Endodermal cell (in vitro differentiated cells): ENCODE data around the gene NUP62. TPM values are rescaled to one million over a fixed set of nuclear protein-coding genes. Genes with fewer than 3 reads are reported as not detected.
A peak's percentile ranks its signal among the peaks of the same experiment; 100 is the strongest.

Source experiments
- DNase-seq: peaks from one replicate; pipeline ENCODE4 v3.0.0-alpha.2; 2017
- H3K27ac ChIP-seq: 2 replicates; pipeline ENCODE4 v1.5.1; 2013; ENCODE audit warnings: mild to moderate bottlenecking, low read depth, low read length, moderate library complexity
- H3K27me3 ChIP-seq: 2 replicates; pipeline ENCODE4 v1.6.1; 2013; ENCODE audit warnings: mild to moderate bottlenecking, low read length, moderate library complexity; ENCODE audit not compliant: insufficient read depth, control insufficient read depth, poor library complexity, severe bottlenecking
- H3K36me3 ChIP-seq: 2 replicates; pipeline ENCODE4 v1.7.0; 2013; ENCODE audit warnings: mild to moderate bottlenecking, low read length, moderate library complexity; ENCODE audit not compliant: control insufficient read depth, insufficient read depth
- H3K4me1 ChIP-seq: one replicate; pipeline ENCODE4 v1.7.0; 2013; ENCODE audit warnings: low read length; ENCODE audit not compliant: control insufficient read depth, insufficient read depth
- H3K4me3 ChIP-seq: 2 replicates; pipeline ENCODE4 v1.5.1; 2013; ENCODE audit warnings: mild to moderate bottlenecking, low read length, moderate library complexity
- H3K9ac ChIP-seq: 2 replicates; pipeline ENCODE4 v1.6.1; 2013; ENCODE audit warnings: mild to moderate bottlenecking, low read length, moderate library complexity; ENCODE audit not compliant: poor library complexity, severe bottlenecking; ENCODE audit errors: extremely low read depth
- H3K9me3 ChIP-seq: 2 replicates; pipeline ENCODE4 v1.6.1; 2013; ENCODE audit warnings: mild to moderate bottlenecking, low read length, moderate library complexity; ENCODE audit not compliant: control insufficient read depth
- H3K27ac Mint-ChIP-seq: 2 replicates; pipeline ENCODE4 v1.8.0; 2020; ENCODE audit warnings: mixed read lengths
- H3K27me3 Mint-ChIP-seq: 2 replicates; pipeline ENCODE4 v1.8.0; 2021; ENCODE audit warnings: mild to moderate bottlenecking, mixed read lengths; ENCODE audit not compliant: insufficient read depth
- H3K36me3 Mint-ChIP-seq: 2 replicates; pipeline ENCODE4 v1.8.0; 2020; ENCODE audit warnings: low read depth, mixed read lengths
- H3K4me1 Mint-ChIP-seq: 2 replicates; pipeline ENCODE4 v1.8.0; 2020; ENCODE audit warnings: mixed read lengths
- H3K4me3 Mint-ChIP-seq: 2 replicates; pipeline ENCODE4 v1.8.0; 2020; ENCODE audit warnings: mild to moderate bottlenecking, moderate library complexity, mixed read lengths
- H3K9me3 Mint-ChIP-seq: 2 replicates; pipeline ENCODE4 v1.8.0; 2020; ENCODE audit warnings: mild to moderate bottlenecking, mixed read lengths
- WGBS, 2 experiments: methylation state at CpG; one replicate each; pipeline versions ENCODE4 v1.1.5 to v1.1.7; 2013; ENCODE audit warnings: missing lambda C conversion rate in 2 of 2, mixed read lengths in 1 of 2; ENCODE audit not compliant: insufficient coverage in 1 of 2, insufficient read length in 1 of 2; 5-methylcytosine and 5-hydroxymethylcytosine counted together
- total RNA-seq, 2 donors: library from RNA; stranded (reverse); fragmentation: NEBNext Ultra II Directional in 1 of 2; extraction: Animal tissue kit (Norgen Biotek cat#: 25700) in 1 of 2; gene quantifications; 2 replicates in 1 of 2; 3 replicates in 1 of 2; pipeline ENCODE4 v1.2.1, GENCODE V29; 2021
- TF ChIP-seq, protein P1 (sequence below): fragments of 200-600 bp; sonication (generic); conservative IDR thresholded peaks from 2 replicates; pipeline ENCODE4 v1.5.0; 2021; ENCODE audit warnings: antibody characterized with exemption, mild to moderate bottlenecking

NUP62 gene
- total RNA-seq, 2 donors from 2014 or later, result 84.9 to 96.4 TPM

DNA sequence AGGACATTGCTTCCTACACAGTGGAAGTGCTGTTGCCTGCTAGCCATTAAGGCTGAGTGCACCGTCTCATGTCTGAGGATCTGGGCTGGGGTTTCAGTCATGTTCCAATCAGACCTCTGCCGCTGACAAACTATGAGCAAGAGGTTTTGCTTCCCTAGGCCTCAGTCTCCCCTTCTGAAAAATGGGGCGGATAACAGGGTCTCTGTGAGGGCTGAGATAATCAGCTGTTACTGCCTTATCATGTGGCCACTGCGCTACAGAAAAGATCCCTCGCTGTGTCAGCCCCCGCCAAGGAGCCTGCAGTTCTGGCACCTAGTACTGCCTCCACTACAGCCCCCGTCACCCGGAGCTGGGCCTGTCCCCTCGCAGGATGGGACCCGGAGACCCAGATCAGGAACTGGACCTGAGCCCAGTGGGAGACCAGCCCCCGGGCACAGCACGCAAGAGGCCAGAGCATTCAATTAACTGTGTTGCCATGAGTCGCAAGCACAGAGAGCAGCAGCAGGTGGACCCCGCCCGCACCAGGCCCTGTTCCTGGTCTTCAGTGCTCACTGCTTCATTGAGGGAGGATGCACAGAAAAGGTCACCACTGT is 58.9 kb downstream of the NUP62 start:
- H3K27me3 Mint-ChIP-seq, result no peaks in the 10 kb centered on the region
- H3K4me3 ChIP-seq, result peak overlapping the region; percentile 72
- H3K4me1 Mint-ChIP-seq, result peaks cover 20% of the 10 kb centered on the region
- TF ChIP-seq, protein P1, sequence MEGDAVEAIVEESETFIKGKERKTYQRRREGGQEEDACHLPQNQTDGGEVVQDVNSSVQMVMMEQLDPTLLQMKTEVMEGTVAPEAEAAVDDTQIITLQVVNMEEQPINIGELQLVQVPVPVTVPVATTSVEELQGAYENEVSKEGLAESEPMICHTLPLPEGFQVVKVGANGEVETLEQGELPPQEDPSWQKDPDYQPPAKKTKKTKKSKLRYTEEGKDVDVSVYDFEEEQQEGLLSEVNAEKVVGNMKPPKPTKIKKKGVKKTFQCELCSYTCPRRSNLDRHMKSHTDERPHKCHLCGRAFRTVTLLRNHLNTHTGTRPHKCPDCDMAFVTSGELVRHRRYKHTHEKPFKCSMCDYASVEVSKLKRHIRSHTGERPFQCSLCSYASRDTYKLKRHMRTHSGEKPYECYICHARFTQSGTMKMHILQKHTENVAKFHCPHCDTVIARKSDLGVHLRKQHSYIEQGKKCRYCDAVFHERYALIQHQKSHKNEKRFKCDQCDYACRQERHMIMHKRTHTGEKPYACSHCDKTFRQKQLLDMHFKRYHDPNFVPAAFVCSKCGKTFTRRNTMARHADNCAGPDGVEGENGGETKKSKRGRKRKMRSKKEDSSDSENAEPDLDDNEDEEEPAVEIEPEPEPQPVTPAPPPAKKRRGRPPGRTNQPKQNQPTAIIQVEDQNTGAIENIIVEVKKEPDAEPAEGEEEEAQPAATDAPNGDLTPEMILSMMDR, result no peak
- no peak overlapping the region for H3K27ac Mint-ChIP-seq
- no peaks in the 10 kb centered on the region for H3K27me3 ChIP-seq
- peaks cover 5% of the 10 kb centered on the region for H3K9me3 Mint-ChIP-seq
- H3K4me3 Mint-ChIP-seq, result no peak overlapping the region
- peaks cover 4% of the 10 kb centered on the region for H3K4me1 ChIP-seq
- H3K27ac ChIP-seq, result no peak overlapping the region
- peaks cover 20% of the 10 kb centered on the region for H3K36me3 Mint-ChIP-seq
- DNase-seq, result no peak
- H3K9ac ChIP-seq, result peak overlapping the region; percentile 38
- WGBS, 2 experiments, result 90 to 92% methylated on average over 15 of the region's 15 CpGs
- peaks cover 6% of the 10 kb centered on the region for H3K36me3 ChIP-seq
- H3K9me3 ChIP-seq, result no peaks in the 10 kb centered on the region

DNA sequence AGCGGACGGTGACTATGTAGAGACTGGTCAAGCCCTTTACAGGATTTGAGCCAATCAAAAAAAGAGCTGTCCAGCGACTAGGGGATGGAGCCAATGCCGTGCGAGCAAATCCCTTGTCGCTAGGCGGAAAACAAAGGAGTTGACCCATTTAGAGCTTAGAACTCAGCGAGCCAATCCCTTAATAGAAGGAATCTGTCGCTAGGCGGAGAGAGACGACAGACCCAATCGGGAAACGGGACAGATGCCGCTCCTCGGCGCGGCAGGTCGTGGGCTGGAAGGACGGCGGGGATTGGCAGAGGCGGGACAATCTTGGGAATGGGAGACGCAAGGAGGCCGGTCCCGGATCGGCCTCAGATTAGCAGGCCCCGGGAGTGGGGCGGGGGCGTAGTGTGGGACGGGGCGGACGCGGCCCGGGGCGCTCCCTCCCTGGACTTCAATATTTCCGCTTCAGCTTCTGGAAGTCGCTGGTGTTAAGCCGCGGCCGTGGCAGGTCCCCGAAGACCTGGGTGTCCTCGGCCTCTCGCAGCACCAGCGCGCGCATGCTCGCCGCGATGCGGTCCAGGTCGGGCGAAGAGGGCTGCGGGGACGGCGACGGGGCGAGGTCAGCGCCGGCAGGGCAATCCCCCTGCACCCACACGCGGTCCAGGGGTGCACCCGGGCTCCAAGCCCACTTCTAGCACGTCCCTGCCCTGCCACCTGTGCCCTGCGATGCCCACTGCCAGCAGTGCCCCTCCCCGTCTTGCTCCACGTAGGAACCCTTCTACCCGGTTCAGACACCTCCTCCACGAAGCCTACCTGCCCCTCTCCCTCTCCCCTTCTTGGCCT is 59.6 kb downstream of the NUP62 start:
- TF ChIP-seq, protein P1, result no peak
- WGBS, 2 experiments, result 3 to 4% methylated on average over 29 to 67 of the region's 67 CpGs

DNA sequence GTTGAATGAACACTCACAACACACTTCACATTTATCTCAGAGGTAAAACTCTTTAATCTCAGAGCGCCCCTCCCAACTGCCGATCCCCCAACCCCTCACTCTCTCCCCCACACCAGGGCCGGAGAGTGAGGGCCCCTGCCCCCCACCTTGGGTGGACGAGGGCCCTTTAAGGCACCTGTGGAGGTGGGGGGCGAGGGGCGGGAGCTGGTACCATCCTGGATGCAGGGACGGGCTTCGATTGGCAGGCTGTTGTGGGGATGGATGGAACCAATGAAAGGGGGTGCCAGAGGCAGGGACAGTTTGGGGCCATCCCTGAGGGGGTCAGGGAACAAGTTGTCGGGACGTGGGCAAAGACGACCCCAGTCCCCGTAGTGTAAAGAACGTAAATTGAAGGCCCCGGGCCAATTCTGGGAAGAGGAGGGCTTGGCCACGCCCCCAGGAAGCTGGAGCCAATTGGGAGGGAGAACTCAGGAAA is 60.3 kb downstream of the NUP62 start:
- H3K36me3 ChIP-seq, result peaks cover 18% of the 10 kb centered on the region
- H3K9me3 Mint-ChIP-seq, result peaks cover 5% of the 10 kb centered on the region
- peaks cover 4% of the 10 kb centered on the region for H3K4me1 ChIP-seq
- H3K9me3 ChIP-seq, result no peaks in the 10 kb centered on the region
- H3K9ac ChIP-seq, result no peak overlapping the region
- H3K36me3 Mint-ChIP-seq, result peaks cover 29% of the 10 kb centered on the region
- peaks cover 19% of the 10 kb centered on the region for H3K4me1 Mint-ChIP-seq
- no peaks in the 10 kb centered on the region for H3K27me3 Mint-ChIP-seq
- no peak for DNase-seq
- H3K27ac ChIP-seq, result peak overlapping the region; percentile 57
- TF ChIP-seq, protein P1, result no peak
- 0 to 12% methylated on average over 6 to 15 of the region's 15 CpGs for WGBS, 2 experiments
- H3K4me3 Mint-ChIP-seq, result no peak overlapping the region
- no peak overlapping the region for H3K27ac Mint-ChIP-seq
- peak overlapping the region; percentile 74 for H3K4me3 ChIP-seq
- H3K27me3 ChIP-seq, result no peaks in the 10 kb centered on the region

More for the DNA sequence above, 59.6 kb downstream of the NUP62 start:
- Mint-ChIP-seq H3K9me3 (peaks cover 5% of the 10 kb centered on the region), H3K4me3 (no peak overlapping the region), H3K36me3 (peaks cover 24% of the 10 kb centered on the region), H3K27me3 (no peaks in the 10 kb centered on the region), H3K27ac (no peak overlapping the region), H3K4me1 (peaks cover 19% of the 10 kb centered on the region)
- peak overlapping the region; percentile 82 for H3K27ac ChIP-seq
- no peaks in the 10 kb centered on the region for H3K27me3 ChIP-seq
- H3K36me3 ChIP-seq, result peaks cover 12% of the 10 kb centered on the region
- H3K4me1 ChIP-seq, result peaks cover 4% of the 10 kb centered on the region
- H3K9ac ChIP-seq, result peak overlapping the region; percentile 38
- peak overlapping the region; percentile 74 for H3K4me3 ChIP-seq
- peak; percentile 99 for DNase-seq
- no peaks in the 10 kb centered on the region for H3K9me3 ChIP-seq
